SK-N-MC (cell line): ENCODE data around the gene LSP1.

Source experiments
- EZH2 ChIP-seq: fragments of 200-600 bp; sonication (generic); IDR thresholded peaks from one replicate; pipeline ENCODE4 v1.6.1; 2017; ENCODE audit warnings: antibody characterized with exemption
- FOXP2 ChIP-seq: optimal IDR thresholded peaks from 2 replicates; pipeline ENCODE3; 2011; ENCODE audit warnings: mild to moderate bottlenecking, moderate library complexity; ENCODE audit not compliant: insufficient read depth; ENCODE audit errors: extremely low read length, control extremely low read depth
- POLR2AphosphoS5 ChIP-seq: IDR thresholded peaks from 2 replicates; pipeline ENCODE4 v1.6.1; 2012; ENCODE audit warnings: mild to moderate bottlenecking, low read depth, low read length, borderline replicate concordance

- TF ChIP-seq EZH2 (no peak), POLR2AphosphoS5 (no peak), FOXP2 (no peak)
Observed at GRCh38 chr11:1922481-1923081, 69.7 kb downstream of the LSP1 start.
